Measurements from ENCODE around the gene NXPH3.
A peak's percentile ranks its signal among the peaks of the same experiment; 100 is the strongest.

The NXPH3 gene

DNA sequence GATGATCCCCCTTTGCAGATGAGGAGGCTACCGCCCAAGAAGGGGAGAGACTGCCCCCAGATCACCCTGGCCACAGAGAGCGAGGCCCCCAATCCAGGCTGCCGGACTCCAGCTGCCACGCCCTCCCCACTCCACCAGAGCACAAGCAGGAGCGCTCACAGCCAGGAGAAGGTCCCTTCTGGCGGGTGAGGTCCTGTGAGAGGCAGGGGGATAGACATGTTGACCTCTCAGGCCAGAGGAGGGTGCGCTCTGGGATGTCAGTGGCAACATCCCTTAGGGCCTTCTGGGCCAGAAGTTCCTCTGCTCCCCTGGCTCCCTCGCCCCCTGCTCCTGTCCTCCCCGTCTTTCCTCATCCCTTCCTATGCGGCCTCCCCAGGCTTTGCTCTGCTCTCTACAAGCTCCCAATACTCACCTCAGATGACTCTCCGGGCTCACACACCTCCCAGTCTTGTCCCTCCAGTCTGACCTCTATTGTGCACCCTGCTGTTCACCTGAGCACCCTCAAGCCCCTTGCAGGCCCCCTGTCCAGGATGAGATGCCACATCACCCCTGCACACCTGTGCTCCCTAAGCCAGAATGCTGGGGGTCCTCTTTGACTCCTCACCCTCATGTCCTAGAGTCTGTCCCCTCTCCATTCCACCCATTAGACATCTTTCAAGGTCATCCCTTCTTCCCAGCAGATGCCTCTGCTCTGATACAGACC is 5.0 kb upstream of the NXPH3 start:
- no peaks in the 10 kb centered on the region for H3K27me3 ChIP-seq (ENCODE audit: insufficient read depth, low read length, poor library complexity, severe bottlenecking)

DNA sequence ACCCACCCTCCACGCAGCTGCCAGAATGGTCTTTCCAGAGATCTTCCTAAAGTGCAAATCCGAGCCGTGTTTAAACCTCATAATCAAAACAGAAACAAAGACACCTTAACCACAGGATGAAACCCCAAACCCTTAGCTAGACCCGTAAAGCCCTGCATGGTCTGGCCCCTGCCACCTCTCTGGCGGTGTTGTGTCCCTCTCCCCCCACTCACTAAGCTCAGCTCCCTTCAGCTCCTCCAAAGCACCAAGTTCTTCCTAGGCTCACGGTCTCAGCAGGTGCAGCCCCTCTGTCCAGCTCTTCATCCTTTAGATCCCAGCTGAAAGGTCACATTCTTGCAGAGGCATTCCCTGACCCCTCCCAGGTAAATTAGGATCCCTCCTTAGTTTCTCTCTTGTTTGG is 4.4 kb upstream of the NXPH3 start:
- no peaks in the 10 kb centered on the region for H4K20me1 ChIP-seq (ENCODE audit: insufficient read depth, low read length, poor library complexity, severe bottlenecking)
- H2AFZ ChIP-seq (ENCODE audit: low read length), result no peak overlapping the region
- TF ChIP-seq CTCF (conservative IDR thresholded peaks at IDR 0.05; ENCODE audit: low read length) (no peak), EZH2phosphoT487 (IDR thresholded peaks at IDR 0.05; ENCODE audit: borderline replicate concordance) (no peak)
- H3K4me2 ChIP-seq (ENCODE audit: low read depth, low read length, poor library complexity, severe bottlenecking), result no peak overlapping the region
- no peaks in the 10 kb centered on the region for H3F3A ChIP-seq (ENCODE audit: low read depth)
- H3K27me3 ChIP-seq (ENCODE audit: insufficient read depth, low read length, poor library complexity, severe bottlenecking), result no peaks in the 10 kb centered on the region
- peaks cover under 1% of the 10 kb centered on the region for H3K4me1 ChIP-seq (ENCODE audit: insufficient read depth, low read length, poor library complexity, severe bottlenecking)
- no peaks in the 10 kb centered on the region for H3K36me3 ChIP-seq (ENCODE audit: insufficient read depth, low read length)
- no peaks in the 10 kb centered on the region for H3K9me2 ChIP-seq (replicated peaks; ENCODE audit: low read depth, low read length)
- H3K4me3 ChIP-seq (ENCODE audit: low read length, poor library complexity, severe bottlenecking), result no peak overlapping the region
- H3K9ac ChIP-seq (ENCODE audit: low read depth, low read length, poor library complexity, severe bottlenecking), result no peak overlapping the region
- no peaks in the 10 kb centered on the region for H3K79me2 ChIP-seq (ENCODE audit: insufficient read depth, low read length)
- no peaks in the 10 kb centered on the region for H3K9me3 ChIP-seq (ENCODE audit: insufficient read depth, low read depth, low read length)

More for the DNA sequence above, 5.0 kb upstream of the NXPH3 start:
- Histone ChIP-seq H3K36me3 (ENCODE audit: insufficient read depth, low read length) (no peaks in the 10 kb centered on the region), H4K20me1 (ENCODE audit: insufficient read depth, low read length, poor library complexity, severe bottlenecking) (no peaks in the 10 kb centered on the region), H3K9me3 (ENCODE audit: insufficient read depth, low read depth, low read length) (no peaks in the 10 kb centered on the region), H3K4me2 (ENCODE audit: low read depth, low read length, poor library complexity, severe bottlenecking) (peak overlapping the region; percentile 75), H3F3A (ENCODE audit: low read depth) (no peaks in the 10 kb centered on the region), H3K4me3 (ENCODE audit: low read length, poor library complexity, severe bottlenecking) (no peak overlapping the region), H2AFZ (ENCODE audit: low read length) (peak overlapping the region; percentile 38; the same call in 1 of the 2 replicates), H3K79me2 (ENCODE audit: insufficient read depth, low read length) (no peaks in the 10 kb centered on the region), H3K4me1 (ENCODE audit: insufficient read depth, low read length, poor library complexity, severe bottlenecking) (peaks cover 6% of the 10 kb centered on the region), H3K9me2 (replicated peaks; ENCODE audit: low read depth, low read length) (no peaks in the 10 kb centered on the region), H3K9ac (ENCODE audit: low read depth, low read length, poor library complexity, severe bottlenecking) (no peak overlapping the region)
- TF ChIP-seq CTCF (conservative IDR thresholded peaks at IDR 0.05; ENCODE audit: low read length), result no peak
- TF ChIP-seq EZH2phosphoT487 (IDR thresholded peaks at IDR 0.05; ENCODE audit: borderline replicate concordance), result no peak

GRCh38 chr17:49571764-49572163 is 3.9 kb upstream of the NXPH3 start:
- Histone ChIP-seq H3K27me3 (ENCODE audit: insufficient read depth, low read length, poor library complexity, severe bottlenecking) (no peaks in the 10 kb centered on the region), H3K4me1 (ENCODE audit: insufficient read depth, low read length, poor library complexity, severe bottlenecking) (no peaks in the 10 kb centered on the region), H4K20me1 (ENCODE audit: insufficient read depth, low read length, poor library complexity, severe bottlenecking) (no peaks in the 10 kb centered on the region), H3K4me2 (ENCODE audit: low read depth, low read length, poor library complexity, severe bottlenecking) (no peak overlapping the region), H3K9me2 (replicated peaks; ENCODE audit: low read depth, low read length) (no peaks in the 10 kb centered on the region), H3K9ac (ENCODE audit: low read depth, low read length, poor library complexity, severe bottlenecking) (no peak overlapping the region), H2AFZ (ENCODE audit: low read length) (no peak overlapping the region), H3K4me3 (ENCODE audit: low read length, poor library complexity, severe bottlenecking) (no peak overlapping the region), H3F3A (ENCODE audit: low read depth) (no peaks in the 10 kb centered on the region), H3K36me3 (ENCODE audit: insufficient read depth, low read length) (no peaks in the 10 kb centered on the region), H3K79me2 (ENCODE audit: insufficient read depth, low read length) (no peaks in the 10 kb centered on the region), H3K9me3 (ENCODE audit: insufficient read depth, low read depth, low read length) (no peaks in the 10 kb centered on the region)
- TF ChIP-seq CTCF (conservative IDR thresholded peaks at IDR 0.05; ENCODE audit: low read length) (no peak), EZH2phosphoT487 (IDR thresholded peaks at IDR 0.05; ENCODE audit: borderline replicate concordance) (no peak)

Measured in Loucy (cell line).